Measurements from ENCODE around the gene SF3B2. TPM values are rescaled to one million over a fixed set of nuclear protein-coding genes. Genes with fewer than 3 reads are reported as not detected.

SF3B2 gene
- total RNA-seq, 1 experiment from 2014 or later, result 177 TPM

GRCh38 chr11:66050581-66051231 is 1.5 kb upstream of the SF3B2 start:
- no peak for DNase-seq (ENCODE audit: low spot score)

GRCh38 chr11:66051371-66051765 is 796 bp upstream of the SF3B2 start:
- DNase-seq (ENCODE audit: low spot score), result no peak

DNA sequence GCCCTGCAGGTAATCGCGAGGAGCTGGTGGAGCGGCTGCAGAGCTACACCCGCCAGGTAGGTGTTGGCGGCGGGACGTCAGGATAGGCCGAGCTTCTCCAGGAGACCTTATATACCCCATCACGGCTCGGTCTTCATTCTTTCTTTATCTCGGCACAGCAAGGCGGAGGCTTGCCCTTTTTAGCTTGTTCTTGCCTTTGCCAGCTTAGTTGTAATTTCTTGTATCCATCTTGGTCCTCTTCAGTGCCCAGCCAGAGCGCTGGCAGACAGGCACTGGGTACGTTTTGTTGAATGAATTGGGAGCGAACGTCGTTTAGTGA is 459 bp downstream of the SF3B2 start:
- no peak for DNase-seq (ENCODE audit: low spot score)

- no peak for DNase-seq (ENCODE audit: low spot score)
Measured at GRCh38 chr11:66055021-66055420, 2.9 kb downstream of the SF3B2 start.

GRCh38 chr11:66056501-66056900 is 4.3 kb downstream of the SF3B2 start:
- DNase-seq (ENCODE audit: low spot score), result no peak

- DNase-seq (ENCODE audit: low spot score), result no peak
Measured at GRCh38 chr11:66059966-66060680, 8.0 kb downstream of the SF3B2 start.

- DNase-seq (ENCODE audit: low spot score), result no peak
Measured at GRCh38 chr11:66061268-66061667, 9.1 kb downstream of the SF3B2 start.

DNA sequence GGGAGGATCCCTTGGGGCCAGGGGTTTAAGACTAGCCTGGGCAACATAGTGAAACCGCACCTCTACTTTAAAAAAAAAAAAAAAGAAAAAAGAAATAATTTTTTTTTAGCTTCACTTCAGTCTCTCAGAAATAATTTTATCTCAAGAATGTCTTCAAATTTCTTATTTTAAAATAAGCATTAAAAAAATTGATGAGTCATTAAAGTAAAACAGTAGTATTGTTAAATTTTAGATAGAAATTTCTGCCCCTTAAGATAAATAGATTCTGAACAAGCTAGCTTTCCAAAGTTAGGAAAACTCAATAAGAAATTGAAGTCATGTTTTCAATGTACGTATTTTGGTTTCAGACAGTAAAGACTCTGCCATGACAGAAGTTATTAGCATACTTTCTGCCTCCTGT is 10.2 kb downstream of the SF3B2 start:
- no peak for DNase-seq (ENCODE audit: low spot score)

- DNase-seq (ENCODE audit: low spot score), result no peak
Measured at GRCh38 chr11:66063900-66064299, 11.7 kb downstream of the SF3B2 start.

GRCh38 chr11:66064571-66064970 is 12.4 kb downstream of the SF3B2 start:
- no peak for DNase-seq (ENCODE audit: low spot score)

GRCh38 chr11:66066751-66067150 is 14.6 kb downstream of the SF3B2 start:
- DNase-seq (ENCODE audit: low spot score), result no peak

GRCh38 chr11:66067640-66068039 is 15.5 kb downstream of the SF3B2 start:
- DNase-seq (ENCODE audit: low spot score), result no peak

- DNase-seq (ENCODE audit: low spot score), result peak; percentile 53
Measured at GRCh38 chr11:66068154-66068821, 16.1 kb downstream of the SF3B2 start.

GRCh38 chr11:66068923-66069714 is 17.0 kb downstream of the SF3B2 start:
- peak; percentile 38 for DNase-seq (ENCODE audit: low spot score)

DNA sequence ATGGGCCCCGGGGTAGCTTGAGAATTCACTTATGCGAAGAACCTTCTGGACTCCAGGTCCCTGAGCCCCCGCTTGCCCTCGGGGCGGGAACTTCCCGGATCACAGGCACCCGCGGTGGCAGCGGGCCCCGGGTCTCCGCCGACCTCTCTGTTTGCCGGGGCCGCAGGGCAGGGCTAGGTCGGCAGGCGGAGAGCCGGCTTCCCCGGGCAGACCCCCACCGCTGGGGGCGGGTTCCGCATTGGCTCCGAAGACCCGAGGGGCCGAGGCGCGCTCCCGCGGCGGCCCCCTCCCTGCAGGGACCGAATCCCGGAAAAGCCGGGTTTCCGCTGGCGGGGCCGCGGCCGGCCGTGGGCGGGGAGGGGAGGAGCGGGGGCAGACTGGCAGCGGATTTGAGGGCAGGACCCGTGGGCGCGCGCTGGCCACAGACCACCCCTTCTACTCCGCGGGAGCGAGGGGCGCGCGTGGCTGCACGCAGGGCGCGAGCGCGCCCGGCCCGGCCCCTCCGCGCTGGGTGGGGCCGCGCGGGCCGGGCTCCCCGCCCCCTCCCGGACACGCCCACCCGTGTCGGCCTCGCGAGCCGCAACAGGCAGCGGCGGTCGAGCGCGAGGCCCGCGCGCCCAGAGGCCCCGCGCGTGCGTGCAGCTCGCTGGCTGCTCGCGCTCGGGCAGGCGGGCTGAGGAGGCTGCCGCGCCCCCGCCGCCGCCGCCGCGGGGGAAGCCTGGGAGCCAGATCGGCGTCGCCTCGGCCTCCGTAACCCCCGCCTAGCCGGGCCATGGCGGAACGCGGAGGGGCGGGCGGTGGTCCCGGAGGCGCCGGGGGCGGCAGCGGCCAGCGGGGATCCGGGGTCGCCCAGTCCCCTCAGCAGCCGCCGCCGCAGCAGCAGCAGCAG is 17.8 kb downstream of the SF3B2 start, which contains the start of gene PACS1:
Gene PACS1 (plus strand): TSS at position 558 of the 889 bp plus-strand sequence. CDS start 215 bp downstream, at position 773.
- peak; percentile 32 for DNase-seq (ENCODE audit: low spot score)

- no peak for DNase-seq (ENCODE audit: low spot score)
Measured at GRCh38 chr11:66070604-66071380, 18.6 kb downstream of the SF3B2 start.

DNA sequence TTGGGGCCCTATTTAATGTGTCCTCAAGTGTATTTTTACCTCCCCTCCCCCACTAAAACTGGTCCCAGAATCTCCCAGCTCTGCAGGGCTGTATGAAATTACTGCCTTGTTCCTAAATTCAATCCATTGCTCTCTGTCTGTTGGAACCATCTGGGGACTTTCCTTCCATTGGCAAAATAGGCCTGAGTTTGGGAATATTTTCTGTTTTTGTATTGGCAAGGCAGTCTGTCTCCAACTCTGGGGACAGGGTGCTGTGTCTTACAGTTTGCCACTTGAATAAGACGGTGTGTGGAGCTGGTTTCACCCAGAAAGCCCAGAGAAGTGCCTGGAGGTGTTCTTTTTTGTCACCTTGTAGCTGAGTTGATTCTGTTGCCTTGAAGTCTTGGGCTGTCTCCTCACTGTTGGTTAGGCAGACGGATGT is 19.2 kb downstream of the SF3B2 start:
- no peak for DNase-seq (ENCODE audit: low spot score)

DNA sequence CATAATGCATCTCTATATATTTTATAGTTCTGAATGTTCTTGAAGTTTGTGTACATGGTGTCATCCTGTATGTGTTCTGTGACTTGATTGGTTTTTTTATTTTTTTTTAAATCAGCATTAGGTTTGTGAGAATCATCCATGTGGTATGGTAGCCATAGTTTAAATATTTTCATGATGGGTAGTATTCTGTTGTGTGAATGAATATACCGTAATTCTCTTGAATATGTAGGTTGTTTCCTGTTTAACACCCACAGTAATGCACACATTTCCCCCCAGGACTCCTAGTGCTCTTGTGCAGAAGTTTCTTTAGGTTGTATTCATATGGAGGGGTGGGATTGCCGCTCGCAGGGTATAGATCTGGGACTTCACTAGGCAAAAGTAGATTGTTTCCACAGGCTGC is 19.9 kb downstream of the SF3B2 start:
- no peak for DNase-seq (ENCODE audit: low spot score)

- no peak for DNase-seq (ENCODE audit: low spot score)
Measured at GRCh38 chr11:66072518-66072917, 20.4 kb downstream of the SF3B2 start.

DNA sequence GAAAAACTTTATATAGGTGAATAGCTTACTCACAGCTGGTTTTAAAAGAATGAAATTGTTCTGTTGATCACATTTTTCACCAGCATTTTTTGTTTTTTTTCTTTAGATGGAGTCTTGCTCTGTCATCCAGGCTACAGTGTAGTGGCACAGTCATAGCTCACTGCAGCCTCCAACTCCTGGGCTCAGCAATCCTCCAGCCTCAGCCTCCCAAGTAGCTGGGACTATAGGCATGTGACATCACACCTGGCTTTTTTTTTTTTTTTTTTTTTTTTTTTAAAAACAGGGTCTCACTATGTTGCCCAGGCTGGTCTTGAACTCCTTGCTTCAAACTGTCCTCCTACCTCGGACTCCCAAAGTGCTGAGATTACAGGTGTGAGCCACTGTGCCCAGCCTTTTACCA is 21.5 kb downstream of the SF3B2 start:
- no peak for DNase-seq (ENCODE audit: low spot score)
